Islet of Langerhans (tissue), 1 donor: ENCODE data around the gene SMIM27.
"Not testable (repeated sequence)": the region's sequence is repeated elsewhere in the genome, so short reads cannot be mapped to it uniquely, and the experiment has no call there.

Source experiments
- FAIRE-seq: peaks from one replicate; lab custom pipeline; 2011; peaks lifted over from hg19 to GRCh38; lab: Jason Lieb, UNC

SMIM27 gene

GRCh38 chr9:32599021-32599420 lies 46.9 kb downstream of the SMIM27 start:
- not testable (repeated sequence) for FAIRE-seq
